Gastroesophageal sphincter (tissue), 3 donors: ENCODE data around the gene RABGEF1.
"Not testable (repeated sequence)": the region's sequence is repeated elsewhere in the genome, so short reads cannot be mapped to it uniquely, and the experiment has no call there.

Experiments used
- EP300 ChIP-seq: sonication (generic); formaldehyde crosslinking; IDR thresholded peaks from one replicate; pipeline ENCODE4 v1.6.1; 2017; ENCODE audit warnings: antibody characterized with exemption, mild to moderate bottlenecking
- TF ChIP-seq, protein P1 (sequence below), 4 experiments: fragments of 200-600 bp in 2 of 4; fragments of 450-650 bp in 2 of 4; sonication (generic) in 1 of 4; IDR thresholded peaks; one replicate each; pipeline ENCODE4 v1.5.1; 2017 to 2019; ENCODE audit warnings: antibody characterized with exemption in 4 of 4, mild to moderate bottlenecking in 2 of 4, moderate library complexity in 2 of 4

DNA sequence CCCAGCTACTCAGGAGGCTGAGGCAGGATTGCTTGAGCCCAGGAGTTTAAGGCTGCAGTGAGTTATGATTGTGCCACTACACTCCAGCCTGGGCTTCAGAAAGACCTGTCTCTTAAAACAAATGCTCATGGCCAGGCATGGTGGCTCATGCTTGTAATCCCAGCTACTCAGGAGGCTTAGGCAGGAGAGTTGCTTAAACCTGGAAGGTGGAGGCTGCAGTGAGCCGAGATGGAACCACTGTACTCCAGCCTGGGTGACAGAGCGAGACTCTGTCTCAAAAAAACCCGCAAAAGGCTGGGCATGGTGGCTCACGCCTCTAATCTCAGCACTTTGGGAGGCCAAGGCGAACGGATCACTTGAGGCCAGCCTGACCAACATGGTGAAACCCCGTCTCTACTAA is 77.4 kb downstream of the RABGEF1 start:
- TF ChIP-seq, protein P1, sequence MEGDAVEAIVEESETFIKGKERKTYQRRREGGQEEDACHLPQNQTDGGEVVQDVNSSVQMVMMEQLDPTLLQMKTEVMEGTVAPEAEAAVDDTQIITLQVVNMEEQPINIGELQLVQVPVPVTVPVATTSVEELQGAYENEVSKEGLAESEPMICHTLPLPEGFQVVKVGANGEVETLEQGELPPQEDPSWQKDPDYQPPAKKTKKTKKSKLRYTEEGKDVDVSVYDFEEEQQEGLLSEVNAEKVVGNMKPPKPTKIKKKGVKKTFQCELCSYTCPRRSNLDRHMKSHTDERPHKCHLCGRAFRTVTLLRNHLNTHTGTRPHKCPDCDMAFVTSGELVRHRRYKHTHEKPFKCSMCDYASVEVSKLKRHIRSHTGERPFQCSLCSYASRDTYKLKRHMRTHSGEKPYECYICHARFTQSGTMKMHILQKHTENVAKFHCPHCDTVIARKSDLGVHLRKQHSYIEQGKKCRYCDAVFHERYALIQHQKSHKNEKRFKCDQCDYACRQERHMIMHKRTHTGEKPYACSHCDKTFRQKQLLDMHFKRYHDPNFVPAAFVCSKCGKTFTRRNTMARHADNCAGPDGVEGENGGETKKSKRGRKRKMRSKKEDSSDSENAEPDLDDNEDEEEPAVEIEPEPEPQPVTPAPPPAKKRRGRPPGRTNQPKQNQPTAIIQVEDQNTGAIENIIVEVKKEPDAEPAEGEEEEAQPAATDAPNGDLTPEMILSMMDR (IDR thresholded peaks at IDR 0.05) = not testable (repeated sequence)
- TF ChIP-seq EP300 = not testable (repeated sequence)
